Activated T-helper 17 cell treated with anti-CD3 and anti-CD28 coated beads, Interleukin-2, amount 50 U/mL, for 72 hours (primary cell): ENCODE results near the gene CPS1. TPM values are rescaled to one million over a fixed set of nuclear protein-coding genes. Genes with fewer than 3 reads are reported as not detected.

ENCODE experiments used
- ATAC-seq: fragments of 150-1000 bp; cut with Tn5 transposase; replicated peaks from 2 replicates; pipeline ENCODE4 v1.10.0; 2021; ENCODE audit warnings: mild to moderate bottlenecking, moderate library complexity
- H3K27ac Mint-ChIP-seq: one replicate; pipeline ENCODE4 v1.8.0; 2022; ENCODE audit warnings: mixed read lengths
- H3K27me3 Mint-ChIP-seq: one replicate; pipeline ENCODE4 v1.8.0; 2022; ENCODE audit warnings: mixed read lengths
- H3K36me3 Mint-ChIP-seq: one replicate; pipeline ENCODE4 v1.8.0; 2022; ENCODE audit warnings: low read depth, mild to moderate bottlenecking, mixed read lengths
- H3K4me1 Mint-ChIP-seq: one replicate; pipeline ENCODE4 v1.8.0; 2022; ENCODE audit warnings: mixed read lengths
- H3K4me3 Mint-ChIP-seq: one replicate; pipeline ENCODE4 v1.8.0; 2022; ENCODE audit warnings: mild to moderate bottlenecking, mixed read lengths
- H3K9me3 Mint-ChIP-seq: one replicate; pipeline ENCODE4 v1.8.0; 2022; ENCODE audit warnings: mixed read lengths
- total RNA-seq, 2 donors: library from RNA; stranded (reverse); gene quantifications; one replicate each; pipeline ENCODE4 v1.2.3, GENCODE V29; 2022

Gene CPS1
- total RNA-seq, 2 donors from 2014 or later, result 0.76 to 1.3 TPM

DNA sequence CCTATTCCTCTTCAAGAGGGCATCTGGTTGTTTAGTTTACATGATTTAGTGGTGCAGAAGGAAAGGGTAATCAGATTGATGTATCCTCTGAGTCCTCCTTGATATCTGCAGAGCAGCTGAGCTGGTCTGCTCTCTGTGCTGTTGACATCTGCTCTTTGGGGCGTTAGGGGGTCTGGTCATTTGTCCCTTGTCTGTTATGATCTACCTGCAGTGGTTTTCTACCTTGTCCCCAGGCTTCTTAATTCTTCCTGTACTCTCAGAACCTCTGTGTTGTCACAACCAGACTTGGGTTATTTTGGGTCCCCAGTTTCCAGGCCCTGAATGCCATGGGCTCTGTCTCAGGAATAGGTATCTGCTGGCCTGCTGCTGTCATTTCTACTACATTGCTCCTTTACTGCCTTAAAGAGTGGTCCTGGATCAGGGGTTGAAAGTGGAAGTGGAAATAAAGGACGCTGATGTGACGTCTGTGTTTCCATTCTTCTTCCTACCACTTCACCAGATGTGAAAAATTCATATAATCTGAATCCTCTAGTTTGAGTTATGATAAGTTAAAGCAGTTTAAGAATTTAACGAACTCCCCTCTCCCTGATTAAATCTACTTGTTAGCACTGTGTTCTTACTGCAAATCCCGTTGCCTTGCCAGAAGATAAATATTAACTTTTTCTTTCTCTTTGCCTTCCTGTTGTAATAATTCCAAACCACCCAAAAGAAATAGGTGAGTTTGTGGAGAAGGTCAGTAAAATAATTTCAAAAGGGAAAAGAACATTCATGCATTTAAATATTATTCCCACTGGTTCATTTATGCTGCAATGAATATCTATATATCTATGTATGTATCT lies 16.6 kb upstream of the CPS1 start:
- Mint-ChIP-seq H3K36me3 (no peaks in the 10 kb centered on the region), H3K4me3 (no peak overlapping the region), H3K4me1 (no peaks in the 10 kb centered on the region), H3K9me3 (no peaks in the 10 kb centered on the region), H3K27ac (no peak overlapping the region), H3K27me3 (peaks cover 8% of the 10 kb centered on the region)
- no peak for ATAC-seq

DNA sequence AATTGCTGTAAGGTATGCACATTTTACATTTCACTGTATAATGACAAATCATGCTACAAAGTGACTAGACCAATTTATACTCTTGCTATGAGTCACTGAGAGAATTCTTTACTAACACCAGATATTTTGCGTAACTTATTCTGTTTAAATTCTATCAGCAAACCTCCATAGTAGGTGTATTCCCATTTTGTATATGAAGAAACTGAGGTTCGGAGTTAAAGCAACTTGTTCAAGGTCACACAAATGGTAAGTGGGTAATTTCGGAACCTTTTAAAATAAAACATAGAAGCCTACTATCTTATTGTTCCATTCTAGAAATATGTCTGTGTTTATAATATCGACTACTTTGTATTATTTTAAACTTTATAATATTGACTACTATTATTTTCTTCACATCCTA lies 15.9 kb upstream of the CPS1 start:
- H3K36me3 Mint-ChIP-seq, result no peaks in the 10 kb centered on the region
- no peak overlapping the region for H3K4me3 Mint-ChIP-seq
- H3K27ac Mint-ChIP-seq, result no peak overlapping the region
- H3K9me3 Mint-ChIP-seq, result no peaks in the 10 kb centered on the region
- no peaks in the 10 kb centered on the region for H3K4me1 Mint-ChIP-seq
- H3K27me3 Mint-ChIP-seq, result peaks cover 8% of the 10 kb centered on the region
- no peak for ATAC-seq

DNA sequence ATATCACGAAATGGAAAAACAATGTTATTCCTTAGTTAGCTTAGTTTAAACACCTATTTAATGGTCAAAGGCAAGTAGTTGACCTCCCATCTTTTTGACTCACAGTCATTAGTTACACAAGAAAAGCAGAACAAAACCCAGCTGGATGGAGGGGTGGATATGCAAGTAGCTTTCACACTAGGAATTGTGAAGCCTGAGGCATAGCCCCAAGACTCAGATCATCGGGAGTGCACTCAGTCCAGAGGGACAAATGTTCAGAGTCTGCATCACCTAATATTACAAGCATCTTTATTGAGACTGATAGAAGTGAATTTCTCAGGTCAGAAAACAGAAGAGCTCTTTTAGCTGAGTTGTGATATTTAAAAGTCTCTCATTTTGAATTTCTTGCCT lies 15.5 kb upstream of the CPS1 start:
- no peak for ATAC-seq
- Mint-ChIP-seq H3K27me3 (peaks cover 8% of the 10 kb centered on the region), H3K27ac (no peak overlapping the region), H3K4me1 (no peaks in the 10 kb centered on the region), H3K9me3 (no peaks in the 10 kb centered on the region), H3K4me3 (no peak overlapping the region), H3K36me3 (no peaks in the 10 kb centered on the region)

GRCh38 chr2:210541290-210541902 lies 15.0 kb upstream of the CPS1 start:
- H3K4me1 Mint-ChIP-seq, result no peaks in the 10 kb centered on the region
- no peak for ATAC-seq
- no peaks in the 10 kb centered on the region for H3K9me3 Mint-ChIP-seq
- peaks cover 8% of the 10 kb centered on the region for H3K27me3 Mint-ChIP-seq
- no peak overlapping the region for H3K4me3 Mint-ChIP-seq
- no peak overlapping the region for H3K27ac Mint-ChIP-seq
- no peaks in the 10 kb centered on the region for H3K36me3 Mint-ChIP-seq

DNA sequence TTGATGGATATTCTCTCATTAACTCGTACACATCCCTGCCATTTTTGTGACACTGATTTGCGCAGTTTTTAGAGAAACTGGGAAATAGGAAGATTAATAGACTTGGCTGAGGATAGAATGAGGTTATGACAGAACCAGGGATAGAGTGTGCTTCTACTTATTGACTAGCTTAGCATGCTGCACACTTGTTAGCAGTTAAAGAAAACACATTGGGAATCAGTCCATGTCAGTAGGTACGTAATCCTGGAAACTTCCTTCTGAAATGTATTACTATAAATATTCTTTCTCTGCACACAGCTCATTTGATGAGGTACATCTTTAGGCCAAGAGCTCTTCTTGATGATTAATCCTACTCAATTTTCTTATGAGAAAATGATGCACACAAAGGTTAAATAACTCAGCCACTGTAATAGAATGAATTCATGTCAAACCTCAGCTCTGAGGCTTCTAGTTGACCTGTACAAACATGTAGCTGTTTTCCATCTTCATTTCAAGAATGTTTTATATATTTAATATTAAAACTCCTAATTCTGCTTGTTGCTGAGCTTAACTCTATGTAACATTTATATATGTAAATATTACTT lies 12.3 kb upstream of the CPS1 start:
- ATAC-seq, result no peak
- Mint-ChIP-seq H3K27me3 (peaks cover 5% of the 10 kb centered on the region), H3K27ac (no peak overlapping the region), H3K9me3 (no peaks in the 10 kb centered on the region), H3K4me1 (no peaks in the 10 kb centered on the region), H3K4me3 (no peak overlapping the region), H3K36me3 (no peaks in the 10 kb centered on the region)

DNA sequence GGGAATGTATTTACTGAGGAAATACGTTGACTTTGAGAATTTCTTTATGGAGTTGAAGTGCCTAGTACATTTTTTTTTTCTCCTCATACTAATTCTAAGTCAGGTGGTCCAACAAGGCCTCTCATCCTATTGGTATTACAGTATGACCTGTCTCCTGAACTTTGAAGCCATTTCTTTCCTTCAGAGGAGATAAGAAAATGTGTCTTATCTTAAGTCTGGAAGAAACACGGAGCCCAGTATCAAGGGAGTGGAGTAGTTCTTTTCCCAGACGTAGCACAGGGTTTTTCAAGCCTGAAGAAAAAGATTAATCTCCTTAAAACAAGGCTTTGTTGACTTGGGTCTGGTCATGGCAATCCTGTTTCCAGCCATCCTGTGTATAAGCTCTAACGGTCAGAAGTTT lies 11.6 kb upstream of the CPS1 start:
- no peak overlapping the region for H3K27ac Mint-ChIP-seq
- no peak overlapping the region for H3K4me3 Mint-ChIP-seq
- H3K9me3 Mint-ChIP-seq, result no peaks in the 10 kb centered on the region
- no peaks in the 10 kb centered on the region for H3K36me3 Mint-ChIP-seq
- H3K27me3 Mint-ChIP-seq, result peaks cover 5% of the 10 kb centered on the region
- no peaks in the 10 kb centered on the region for H3K4me1 Mint-ChIP-seq
- no peak for ATAC-seq

DNA sequence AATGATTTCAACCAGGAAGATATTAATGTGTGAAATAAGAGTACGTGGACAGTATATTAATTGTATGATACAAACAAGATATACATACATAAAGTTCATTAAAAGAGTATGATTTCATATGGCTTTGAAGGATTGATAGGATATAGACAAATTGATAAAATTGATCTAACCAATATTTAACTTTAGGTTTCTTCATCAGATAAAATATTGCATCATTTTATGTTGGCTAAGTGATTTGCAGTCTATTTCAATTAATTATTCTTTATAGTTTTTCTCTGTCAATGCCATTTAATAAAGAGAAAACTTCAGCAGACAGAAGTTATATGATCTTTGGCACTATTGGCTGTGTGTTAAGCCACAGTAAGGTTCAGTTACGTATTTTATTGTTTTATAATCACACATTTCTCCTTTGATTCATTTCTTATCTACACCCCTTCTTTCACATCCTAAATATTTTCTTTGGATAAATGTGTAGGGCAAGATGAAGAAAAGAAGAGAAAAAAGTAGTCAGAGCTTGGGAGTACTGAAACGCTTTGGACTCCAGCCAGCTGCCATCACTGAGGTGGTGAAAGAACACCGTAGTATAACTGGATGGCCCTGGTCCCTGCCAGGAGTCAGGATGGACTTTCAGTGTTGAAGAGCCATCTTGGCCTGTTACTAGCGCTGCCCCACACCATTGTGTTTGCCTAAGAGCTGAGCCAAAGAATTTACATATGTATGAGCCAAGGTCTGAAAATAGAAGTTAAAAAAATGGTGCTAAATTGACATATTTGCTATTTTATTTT lies 9.8 kb upstream of the CPS1 start:
- Mint-ChIP-seq H3K4me1 (no peaks in the 10 kb centered on the region), H3K27ac (no peak overlapping the region), H3K9me3 (no peaks in the 10 kb centered on the region), H3K36me3 (no peaks in the 10 kb centered on the region), H3K27me3 (peaks cover 8% of the 10 kb centered on the region), H3K4me3 (no peak overlapping the region)
- ATAC-seq, result no peak

DNA sequence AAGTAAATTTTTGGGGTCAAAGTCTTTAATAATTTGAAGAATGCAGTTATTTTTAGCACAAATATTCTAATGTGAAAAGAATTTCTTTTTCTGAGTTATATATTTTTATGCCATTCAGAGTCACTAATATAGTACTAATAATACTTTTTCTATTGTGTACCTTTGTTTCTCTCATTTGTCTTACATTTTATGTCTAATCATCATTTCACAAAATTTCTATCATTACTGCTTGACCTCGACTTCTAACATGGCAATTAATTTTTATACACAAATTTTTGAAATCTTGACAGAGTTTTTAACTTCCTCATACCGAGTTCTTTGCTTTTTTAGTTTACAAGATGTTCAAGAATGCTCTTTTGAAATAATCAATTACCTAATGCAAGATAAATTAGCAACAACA lies 8.4 kb upstream of the CPS1 start:
- Mint-ChIP-seq H3K4me3 (no peak overlapping the region), H3K4me1 (no peaks in the 10 kb centered on the region), H3K9me3 (no peaks in the 10 kb centered on the region), H3K27ac (no peak overlapping the region), H3K36me3 (no peaks in the 10 kb centered on the region), H3K27me3 (peaks cover 10% of the 10 kb centered on the region)
- no peak for ATAC-seq

GRCh38 chr2:210548878-210549384 lies 7.5 kb upstream of the CPS1 start:
- no peaks in the 10 kb centered on the region for H3K36me3 Mint-ChIP-seq
- no peaks in the 10 kb centered on the region for H3K9me3 Mint-ChIP-seq
- H3K4me1 Mint-ChIP-seq, result no peaks in the 10 kb centered on the region
- ATAC-seq, result no peak
- no peak overlapping the region for H3K4me3 Mint-ChIP-seq
- peaks cover 10% of the 10 kb centered on the region for H3K27me3 Mint-ChIP-seq
- no peak overlapping the region for H3K27ac Mint-ChIP-seq

GRCh38 chr2:210551001-210551400 lies 5.4 kb upstream of the CPS1 start:
- no peak for ATAC-seq
- Mint-ChIP-seq H3K27ac (no peak overlapping the region), H3K9me3 (no peaks in the 10 kb centered on the region), H3K4me3 (no peak overlapping the region), H3K36me3 (no peaks in the 10 kb centered on the region), H3K4me1 (no peaks in the 10 kb centered on the region), H3K27me3 (peaks cover 10% of the 10 kb centered on the region)

DNA sequence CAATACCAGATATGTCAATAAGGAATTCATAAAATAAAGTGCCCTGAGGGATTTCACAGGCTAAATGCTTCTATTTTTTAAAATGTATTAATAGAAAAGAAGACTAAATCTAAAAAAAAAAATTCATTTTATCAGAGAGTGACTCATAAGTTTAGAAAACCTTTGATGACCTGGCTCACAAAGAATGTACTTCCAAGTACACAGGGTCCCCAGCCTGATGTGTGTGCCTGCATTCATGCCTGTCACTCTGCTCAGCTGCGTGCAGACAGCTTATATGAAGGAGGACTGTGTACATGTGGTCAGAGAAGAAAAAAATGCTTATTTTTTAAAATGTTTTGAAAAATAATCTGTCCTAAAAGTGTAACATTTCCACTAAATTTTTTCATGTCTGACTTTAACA lies 3.0 kb upstream of the CPS1 start:
- no peak overlapping the region for H3K4me3 Mint-ChIP-seq
- no peaks in the 10 kb centered on the region for H3K4me1 Mint-ChIP-seq
- H3K36me3 Mint-ChIP-seq, result no peaks in the 10 kb centered on the region
- no peaks in the 10 kb centered on the region for H3K9me3 Mint-ChIP-seq
- no peak for ATAC-seq
- no peak overlapping the region for H3K27ac Mint-ChIP-seq
- peaks cover 10% of the 10 kb centered on the region for H3K27me3 Mint-ChIP-seq

GRCh38 chr2:210555555-210555954 lies 844 bp upstream of the CPS1 start:
- Mint-ChIP-seq H3K27me3 (peaks cover 10% of the 10 kb centered on the region), H3K4me3 (no peak overlapping the region), H3K27ac (no peak overlapping the region), H3K4me1 (no peaks in the 10 kb centered on the region), H3K36me3 (no peaks in the 10 kb centered on the region), H3K9me3 (no peaks in the 10 kb centered on the region)
- no peak for ATAC-seq

DNA sequence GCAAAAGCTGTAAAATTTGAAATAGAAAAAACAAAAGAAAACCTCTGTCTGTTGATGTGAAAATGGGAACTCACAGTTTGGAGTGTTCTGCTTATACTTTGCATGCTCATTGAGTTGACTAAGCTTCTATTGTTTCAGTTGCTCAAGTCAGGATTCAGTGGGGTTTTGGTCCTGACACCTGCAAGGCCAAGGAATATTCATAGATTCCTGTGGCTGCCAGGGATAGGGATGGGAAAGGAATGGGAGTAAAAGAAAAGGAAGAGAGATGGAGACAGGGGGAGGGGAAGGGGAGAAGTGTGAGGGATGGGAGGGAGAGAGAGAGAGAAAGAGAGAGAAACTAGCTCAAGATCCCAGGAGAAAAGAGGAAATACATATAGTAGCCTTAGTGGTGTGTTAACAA lies 1.3 kb downstream of the CPS1 start:
- Mint-ChIP-seq H3K4me3 (no peak overlapping the region), H3K27ac (no peak overlapping the region), H3K36me3 (no peaks in the 10 kb centered on the region), H3K4me1 (no peaks in the 10 kb centered on the region), H3K27me3 (no peaks in the 10 kb centered on the region), H3K9me3 (no peaks in the 10 kb centered on the region)
- no peak for ATAC-seq

GRCh38 chr2:210558708-210559107 lies 2.3 kb downstream of the CPS1 start:
- no peaks in the 10 kb centered on the region for H3K4me1 Mint-ChIP-seq
- H3K36me3 Mint-ChIP-seq, result no peaks in the 10 kb centered on the region
- no peak overlapping the region for H3K27ac Mint-ChIP-seq
- H3K4me3 Mint-ChIP-seq, result no peak overlapping the region
- ATAC-seq, result no peak
- no peaks in the 10 kb centered on the region for H3K27me3 Mint-ChIP-seq
- no peaks in the 10 kb centered on the region for H3K9me3 Mint-ChIP-seq
